ENCODE results near the gene FIZ1.

Gene FIZ1

DNA sequence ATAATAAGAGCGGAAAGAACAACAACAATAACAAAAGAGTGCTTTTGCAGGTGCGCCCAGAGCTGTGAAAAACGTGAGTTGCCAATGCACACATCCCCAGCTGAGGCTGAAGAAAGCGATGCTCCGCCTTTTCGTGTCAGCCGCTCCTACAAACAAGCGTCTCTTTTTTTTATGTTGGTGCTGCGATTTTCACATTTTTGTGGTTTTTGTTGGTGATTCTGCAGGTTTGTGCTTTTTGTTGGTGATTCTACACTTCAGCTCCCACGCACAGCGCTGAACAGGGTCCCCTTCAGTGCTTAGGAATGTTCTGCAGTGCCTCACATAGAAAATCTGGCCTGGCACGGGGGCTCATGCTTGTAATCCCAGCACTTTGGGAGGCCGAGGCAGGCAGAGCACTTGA lies 46.7 kb downstream of the FIZ1 start:
- no peak for DNase-seq (ENCODE audit: extremely low spot score)
- POLR2A ChIA-PET: interaction anchor here (0.6 kb wide), 1 partner anchor 54 kb away, joined by 3 read pairs; no protein-coding TSS in a partner anchor
- CTCF ChIA-PET: interaction anchor here (0.6 kb wide), 1 partner anchor 51 kb away, joined by 6 read pairs; no protein-coding TSS in a partner anchor
- TF ChIP-seq LEF1 (IDR thresholded peaks at IDR 0.05; ENCODE audit: borderline replicate concordance): no peak

DNA sequence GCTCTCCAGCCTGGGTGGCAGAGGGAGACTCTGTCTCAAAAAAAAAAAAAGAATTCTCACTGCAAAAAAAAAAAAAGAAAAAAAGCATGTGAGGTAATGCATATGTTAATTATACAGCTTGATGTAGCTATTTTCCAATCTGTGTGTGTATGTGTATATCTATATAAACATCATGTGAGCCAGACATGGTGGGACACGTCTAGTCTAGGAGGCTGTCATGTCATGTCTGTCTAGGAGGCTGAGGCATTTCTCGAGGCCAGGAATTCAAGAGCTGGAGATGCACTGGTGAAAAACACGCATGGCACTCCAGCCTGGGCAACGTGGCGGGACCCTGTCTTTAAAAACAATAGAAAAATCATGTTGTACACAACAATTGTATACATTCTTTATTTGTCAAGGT lies 47.1 kb downstream of the FIZ1 start:
- ChIA-PET CTCF (interaction anchor here (0.6 kb wide), 1 partner anchor 52 kb away, joined by 6 read pairs; no protein-coding TSS in a partner anchor), POLR2A (interaction anchor here (0.6 kb wide), 1 partner anchor 55 kb away, joined by 3 read pairs; no protein-coding TSS in a partner anchor)
- TF ChIP-seq, protein P1, sequence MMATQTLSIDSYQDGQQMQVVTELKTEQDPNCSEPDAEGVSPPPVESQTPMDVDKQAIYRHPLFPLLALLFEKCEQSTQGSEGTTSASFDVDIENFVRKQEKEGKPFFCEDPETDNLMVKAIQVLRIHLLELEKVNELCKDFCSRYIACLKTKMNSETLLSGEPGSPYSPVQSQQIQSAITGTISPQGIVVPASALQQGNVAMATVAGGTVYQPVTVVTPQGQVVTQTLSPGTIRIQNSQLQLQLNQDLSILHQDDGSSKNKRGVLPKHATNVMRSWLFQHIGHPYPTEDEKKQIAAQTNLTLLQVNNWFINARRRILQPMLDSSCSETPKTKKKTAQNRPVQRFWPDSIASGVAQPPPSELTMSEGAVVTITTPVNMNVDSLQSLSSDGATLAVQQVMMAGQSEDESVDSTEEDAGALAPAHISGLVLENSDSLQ (IDR thresholded peaks at IDR 0.05): no peak
- TF ChIP-seq CTBP1 (IDR thresholded peaks at IDR 0.05; ENCODE audit: borderline replicate concordance): no peak
- no peak for TF ChIP-seq BHLHE40 (IDR thresholded peaks at IDR 0.05; ENCODE audit: borderline replicate concordance)
- TF ChIP-seq HDGF (IDR thresholded peaks at IDR 0.05; ENCODE audit: borderline replicate concordance): no peak
- no peak for TF ChIP-seq FOXA1 (IDR thresholded peaks at IDR 0.05)
- TF ChIP-seq NFRKB (IDR thresholded peaks at IDR 0.05): no peak
- no peak for TF ChIP-seq TARDBP (IDR thresholded peaks at IDR 0.05)
- TF ChIP-seq L3MBTL2 (conservative IDR thresholded peaks at IDR 0.05): no peak
- no peak for TF ChIP-seq SP1 (IDR thresholded peaks at IDR 0.05)
- TF ChIP-seq FOXK2 (IDR thresholded peaks at IDR 0.05): no peak
- no peak for TF ChIP-seq LEF1 (IDR thresholded peaks at IDR 0.05; ENCODE audit: borderline replicate concordance)
- no peak for TF ChIP-seq ARNT (IDR thresholded peaks at IDR 0.05)
- TF ChIP-seq ZNF384 (IDR thresholded peaks at IDR 0.05): no peak
- no peak for TF ChIP-seq SUZ12 (IDR thresholded peaks at IDR 0.05)
- TF ChIP-seq FOXM1 (IDR thresholded peaks at IDR 0.05; ENCODE audit: borderline replicate concordance): no peak
- TF ChIP-seq ELF4 (IDR thresholded peaks at IDR 0.05): no peak
- DNase-seq (ENCODE audit: extremely low spot score): no peak

DNA sequence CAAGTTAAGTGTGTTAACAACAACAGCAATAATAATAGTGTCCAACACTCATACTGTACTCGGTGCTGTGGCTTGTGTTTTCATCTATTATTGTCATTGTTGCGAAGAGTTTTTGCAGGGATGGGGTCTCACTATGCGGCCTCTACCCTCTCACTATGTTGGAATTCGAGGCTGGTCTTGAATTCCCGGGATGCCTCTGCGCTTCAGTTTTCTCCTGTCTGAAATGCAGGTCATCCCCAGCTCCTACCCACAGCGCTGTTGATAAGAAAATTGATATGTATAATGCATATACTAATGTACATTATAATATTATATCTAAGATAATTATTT lies 49.0 kb downstream of the FIZ1 start:
- no peak for DNase-seq (ENCODE audit: extremely low spot score)
- ChIA-PET CTCF (no interaction called here), POLR2A (interaction anchor here (0.9 to 1.6 kb wide), 5 partner anchors 30 to 470 kb away, joined by 3 to 11 read pairs (median 3); partner anchors contain the start of genes FIZ1, ZNF579 and ZNF628)
- TF ChIP-seq ARNT (IDR thresholded peaks at IDR 0.05) (no peak), SP1 (IDR thresholded peaks at IDR 0.05) (no peak), BHLHE40 (IDR thresholded peaks at IDR 0.05; ENCODE audit: borderline replicate concordance) (no peak), HDGF (IDR thresholded peaks at IDR 0.05; ENCODE audit: borderline replicate concordance) (no peak)

DNA sequence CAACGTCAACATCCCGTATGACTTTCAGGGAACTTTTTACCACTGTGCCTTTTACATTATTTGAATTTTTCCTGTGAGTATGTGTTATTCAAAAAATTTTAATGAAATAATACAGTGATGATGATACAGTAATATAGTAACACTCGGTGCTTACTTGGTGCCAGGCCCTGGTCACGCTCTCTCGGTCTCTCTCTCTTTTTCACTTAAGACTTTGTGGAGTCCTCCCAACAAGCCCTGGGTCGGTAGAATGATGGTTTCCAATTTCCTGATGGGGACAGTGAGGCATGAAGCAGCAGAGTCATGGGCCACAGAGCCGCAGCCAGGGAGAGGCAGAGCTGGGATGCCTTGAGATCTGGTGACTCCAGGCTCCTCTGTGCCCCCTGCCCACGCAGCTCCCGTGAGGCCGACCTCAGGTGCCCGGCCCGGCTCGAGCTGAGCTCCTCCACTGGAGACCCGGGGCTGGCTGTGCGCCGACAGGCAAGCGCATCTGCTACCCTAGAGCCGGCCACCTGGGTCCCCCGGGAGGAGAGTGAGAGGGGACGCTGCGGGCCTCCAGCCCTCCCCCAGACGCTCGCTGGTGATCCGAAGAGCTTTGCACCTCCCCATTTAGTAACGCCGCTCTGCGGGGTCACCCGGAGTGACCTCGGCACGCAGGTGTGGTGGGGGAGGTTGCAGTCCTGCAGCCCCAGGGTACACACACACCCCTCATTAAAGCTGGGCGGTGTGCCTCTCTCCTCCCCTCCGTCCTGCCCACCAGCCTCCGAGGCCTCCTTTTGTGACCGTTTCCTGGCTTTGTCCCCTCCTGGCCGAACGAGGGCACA lies 49.6 kb downstream of the FIZ1 start:
- ChIA-PET CTCF (interaction anchor here (0.7 kb wide), 1 partner anchor 39 kb away, joined by 3 read pairs; no protein-coding TSS in a partner anchor), POLR2A (interaction anchor here (0.9 to 1.6 kb wide), 4 partner anchors 31 to 469 kb away, joined by 3 to 11 read pairs (median 3); partner anchors contain the start of genes FIZ1, ZNF579 and ZNF628)
- DNase-seq (ENCODE audit: extremely low spot score): no peak
- TF ChIP-seq FOXK2 (IDR thresholded peaks at IDR 0.05) (no peak), LEF1 (IDR thresholded peaks at IDR 0.05; ENCODE audit: borderline replicate concordance) (no peak), ELF4 (IDR thresholded peaks at IDR 0.05) (no peak), ZNF384 (IDR thresholded peaks at IDR 0.05) (no peak; the same call in 1 of the 2 replicates)
- TF ChIP-seq, protein P1 (IDR thresholded peaks at IDR 0.05): no peak

DNA sequence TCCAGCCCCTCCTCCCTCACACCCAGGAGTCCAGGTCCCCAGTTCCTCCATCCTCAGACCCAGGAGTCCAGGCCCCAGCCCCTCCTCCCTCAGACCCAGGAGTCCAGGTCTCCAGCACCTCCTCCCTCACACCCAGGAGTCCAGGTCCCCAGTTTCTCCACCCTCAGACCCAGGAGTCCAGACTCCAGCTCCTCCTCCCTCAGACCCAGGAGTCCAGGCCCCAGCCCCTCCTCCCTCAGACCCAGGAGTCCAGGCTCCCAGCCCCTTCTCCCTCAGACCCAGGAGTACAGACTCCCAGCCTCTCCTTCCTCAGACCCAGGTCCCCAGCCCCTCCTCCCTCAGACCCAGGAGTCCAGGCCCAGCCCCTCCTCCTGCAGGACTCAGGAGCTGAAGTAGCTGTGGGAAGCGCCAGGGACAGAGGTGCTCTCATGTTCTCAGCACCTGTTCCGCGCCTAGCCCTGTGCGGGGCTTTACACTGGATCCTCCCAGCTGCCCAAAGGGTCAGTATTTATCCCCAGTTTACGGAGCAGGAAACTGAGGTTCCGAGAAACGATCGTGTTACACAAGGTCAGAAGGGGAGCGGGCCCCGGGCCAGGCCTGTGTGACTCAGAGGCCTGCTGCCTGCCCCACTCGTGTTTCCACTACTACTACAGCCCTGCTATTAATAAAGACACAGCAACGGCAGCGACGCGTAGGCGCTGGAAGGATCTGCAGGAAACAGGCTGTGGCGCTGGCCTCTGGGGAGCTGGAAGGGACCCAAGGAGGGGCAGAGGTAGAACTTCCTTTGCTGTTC lies 52.3 kb downstream of the FIZ1 start:
- peak; percentile 6 for DNase-seq (ENCODE audit: extremely low spot score)
- ChIA-PET CTCF (interaction anchor here (0.7 kb wide), 1 partner anchor 41 kb away, joined by 4 read pairs; no protein-coding TSS in a partner anchor), POLR2A (interaction anchor here (1.8 kb wide), 1 partner anchor 58 kb away, joined by 4 read pairs; the partner anchor contains the start of gene ZNF865)
- TF ChIP-seq ELF4 (IDR thresholded peaks at IDR 0.05): no peak
- TF ChIP-seq HDGF (IDR thresholded peaks at IDR 0.05; ENCODE audit: borderline replicate concordance): no peak
- TF ChIP-seq FOXA1 (IDR thresholded peaks at IDR 0.05): no peak
- TF ChIP-seq BHLHE40 (IDR thresholded peaks at IDR 0.05; ENCODE audit: borderline replicate concordance): no peak

DNA sequence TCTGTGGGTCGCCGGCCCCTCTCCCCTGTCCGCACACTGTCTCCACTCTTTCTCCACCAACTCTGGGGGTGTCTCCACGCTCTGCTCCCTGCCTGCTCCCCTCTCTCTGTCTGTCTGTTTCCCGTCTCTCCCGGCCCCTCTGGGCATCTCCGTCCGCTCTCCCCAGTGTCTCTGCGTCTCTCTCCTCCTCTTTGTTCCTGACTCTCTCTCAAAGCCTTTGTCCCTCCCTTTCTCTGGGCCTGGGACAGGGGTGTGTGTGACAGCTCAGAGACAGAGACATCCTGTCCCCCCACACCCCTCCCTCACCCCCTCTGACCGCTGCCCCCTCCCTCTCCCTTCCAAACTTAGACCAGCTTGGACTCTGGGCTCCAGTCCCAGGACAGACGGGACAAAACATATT lies 53.3 kb downstream of the FIZ1 start:
- no peak for DNase-seq (ENCODE audit: extremely low spot score)
- POLR2A ChIA-PET: no interaction called here
- TF ChIP-seq FOXK2 (IDR thresholded peaks at IDR 0.05) (no peak), BHLHE40 (IDR thresholded peaks at IDR 0.05; ENCODE audit: borderline replicate concordance) (no peak), FOXA1 (IDR thresholded peaks at IDR 0.05) (no peak), ARNT (IDR thresholded peaks at IDR 0.05) (no peak), TARDBP (IDR thresholded peaks at IDR 0.05) (no peak), LEF1 (IDR thresholded peaks at IDR 0.05; ENCODE audit: borderline replicate concordance) (no peak), ELF4 (IDR thresholded peaks at IDR 0.05) (no peak), CTBP1 (IDR thresholded peaks at IDR 0.05; ENCODE audit: borderline replicate concordance) (no peak), L3MBTL2 (conservative IDR thresholded peaks at IDR 0.05) (no peak), SUZ12 (IDR thresholded peaks at IDR 0.05) (no peak), NFRKB (IDR thresholded peaks at IDR 0.05) (no peak), ZNF384 (IDR thresholded peaks at IDR 0.05) (no peak), FOXM1 (IDR thresholded peaks at IDR 0.05; ENCODE audit: borderline replicate concordance) (no peak), HDGF (IDR thresholded peaks at IDR 0.05; ENCODE audit: borderline replicate concordance) (no peak), SP1 (IDR thresholded peaks at IDR 0.05) (no peak)
- TF ChIP-seq, protein P1 (IDR thresholded peaks at IDR 0.05): no peak
- CTCF ChIA-PET: no interaction called here

Data from HEK293T (cell line).